HG03342 (cell line): ENCODE results near the gene STXBP4.

Source experiments
- ATAC-seq: cut with Tn5 transposase; IDR thresholded peaks from one replicate; pipeline ENCODE4 v1.9.1; 2021; ENCODE audit warnings: mild to moderate bottlenecking, moderate library complexity; ENCODE audit not compliant: unreplicated experiment

Gene STXBP4

GRCh38 chr17:55114283-55114682 lies 145.7 kb downstream of the STXBP4 start:
- ATAC-seq, result no peak

- no peak for ATAC-seq
Measured at GRCh38 chr17:55116440-55116914, 147.9 kb downstream of the STXBP4 start.

- no peak for ATAC-seq
Measured at GRCh38 chr17:55117164-55117563, 148.6 kb downstream of the STXBP4 start.

- no peak for ATAC-seq
Measured at GRCh38 chr17:55120651-55121050, 152.1 kb downstream of the STXBP4 start.

- ATAC-seq, result no peak
Measured at GRCh38 chr17:55121268-55121667, 152.7 kb downstream of the STXBP4 start.

- ATAC-seq, result no peak
Measured at GRCh38 chr17:55122114-55122513, 153.5 kb downstream of the STXBP4 start.

GRCh38 chr17:55124730-55125360 lies 156.3 kb downstream of the STXBP4 start:
- no peak for ATAC-seq

- ATAC-seq, result no peak
Measured at GRCh38 chr17:55133583-55133982, 165.0 kb downstream of the STXBP4 start.

GRCh38 chr17:55134486-55135157 lies 166.1 kb downstream of the STXBP4 start:
- no peak for ATAC-seq

- no peak for ATAC-seq
Measured at GRCh38 chr17:55140809-55141208, 172.2 kb downstream of the STXBP4 start.

- no peak for ATAC-seq
Measured at GRCh38 chr17:55144518-55144917, 176.0 kb downstream of the STXBP4 start.

GRCh38 chr17:55149485-55149884 lies 180.9 kb downstream of the STXBP4 start:
- ATAC-seq, result no peak

- ATAC-seq, result no peak
Measured at GRCh38 chr17:55152236-55152635, 183.7 kb downstream of the STXBP4 start.

GRCh38 chr17:55154101-55154500 lies 185.5 kb downstream of the STXBP4 start:
- no peak for ATAC-seq

- no peak for ATAC-seq
Measured at GRCh38 chr17:55155856-55156560, 187.4 kb downstream of the STXBP4 start.

GRCh38 chr17:55157165-55157564 lies 188.6 kb downstream of the STXBP4 start:
- ATAC-seq, result no peak

- no peak for ATAC-seq
Measured at GRCh38 chr17:55158439-55158838, 189.9 kb downstream of the STXBP4 start.

- no peak for ATAC-seq
Measured at GRCh38 chr17:55159251-55159650, 190.7 kb downstream of the STXBP4 start.

- ATAC-seq, result no peak
Measured at GRCh38 chr17:55160501-55160900, 191.9 kb downstream of the STXBP4 start.

GRCh38 chr17:55161935-55162555 lies 193.5 kb downstream of the STXBP4 start:
- ATAC-seq, result no peak

- ATAC-seq, result no peak
Measured at GRCh38 chr17:55162556-55162946, 194.0 kb downstream of the STXBP4 start.

GRCh38 chr17:55163408-55163807 lies 194.8 kb downstream of the STXBP4 start:
- no peak for ATAC-seq
